GM18951 (cell line): ENCODE results near the gene GPR15LG.

Source experiments
- POLR2A ChIP-seq: IDR thresholded peaks from 4 replicates; pipeline ENCODE4 v1.6.1; 2011; ENCODE audit warnings: mild to moderate bottlenecking; ENCODE audit not compliant: insufficient read length, insufficient read depth; ENCODE audit errors: extremely low read depth
- in situ Hi-C: fragments of 300-500 bp; cut with MboI; formaldehyde crosslinking; loops from one replicate; pipeline ENCODE4 v1.12.0; 2022; ENCODE audit warnings: low sequenced_read_pairs, mixed read lengths, inconsistent platforms; ENCODE audit not compliant: unreplicated experiment

GPR15LG gene

DNA sequence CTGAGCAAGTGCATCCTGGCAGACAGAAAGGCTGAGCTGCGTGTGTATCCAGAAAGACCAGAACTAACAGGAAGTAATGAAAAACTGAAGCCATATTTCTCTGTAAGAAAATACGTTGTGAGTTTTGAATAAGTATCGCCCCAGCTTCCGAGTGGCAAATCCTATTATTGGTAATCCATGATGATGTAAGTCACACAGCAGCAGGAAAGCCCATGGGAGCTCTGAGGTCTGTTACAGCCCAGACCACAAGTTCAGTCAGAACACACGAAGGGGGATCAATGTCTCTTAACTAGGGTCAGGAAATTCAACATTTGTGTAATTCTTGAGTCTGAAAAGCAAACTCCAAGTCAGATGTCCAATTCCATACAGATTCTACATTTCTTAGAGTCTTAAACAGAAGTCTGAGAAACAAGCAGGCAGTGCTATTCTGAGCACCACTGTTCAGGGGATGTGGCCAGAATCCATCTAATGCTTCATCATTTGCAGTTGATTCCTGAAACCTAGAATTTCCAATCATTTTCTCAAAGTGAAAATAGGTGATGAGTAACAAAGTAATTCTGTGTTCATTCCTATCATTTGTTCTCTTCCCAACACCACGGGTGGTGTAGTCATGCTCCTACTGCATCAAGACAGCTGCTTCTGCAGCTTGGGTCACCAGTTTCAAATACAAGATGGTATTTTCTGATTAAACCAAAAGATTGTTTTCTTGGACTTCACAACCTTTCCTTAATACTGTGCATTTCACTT, 52.0 kb downstream of the GPR15LG start, which contains the start of gene LRIT2:
Gene LRIT2, minus strand, starts transcription at position 118 of the 747 bp plus-strand sequence. Its CDS starts 24 bp downstream, at position 94.
- no peak for TF ChIP-seq POLR2A
- in situ Hi-C loops, result no loop called here

DNA sequence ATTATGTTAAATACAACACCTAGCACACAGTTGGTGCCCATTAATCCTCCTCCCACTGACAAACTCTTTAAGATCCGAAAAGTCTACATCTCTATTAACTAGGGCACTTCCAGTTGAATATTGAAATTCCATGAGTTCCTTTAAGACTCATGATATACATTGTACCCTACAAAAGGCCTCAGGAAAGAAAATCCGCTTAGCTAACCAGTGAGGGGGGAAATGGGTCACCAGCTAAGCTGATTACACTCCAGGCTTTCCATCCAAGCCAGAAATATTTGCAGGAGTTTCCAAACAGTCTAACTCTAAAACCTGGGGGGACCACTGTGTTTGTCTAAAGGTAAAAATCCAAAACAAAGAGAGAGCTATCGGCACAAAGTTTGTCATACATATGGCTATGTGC, 53.0 kb downstream of the GPR15LG start:
- no peak for TF ChIP-seq POLR2A
- in situ Hi-C loops, result no loop called here

DNA sequence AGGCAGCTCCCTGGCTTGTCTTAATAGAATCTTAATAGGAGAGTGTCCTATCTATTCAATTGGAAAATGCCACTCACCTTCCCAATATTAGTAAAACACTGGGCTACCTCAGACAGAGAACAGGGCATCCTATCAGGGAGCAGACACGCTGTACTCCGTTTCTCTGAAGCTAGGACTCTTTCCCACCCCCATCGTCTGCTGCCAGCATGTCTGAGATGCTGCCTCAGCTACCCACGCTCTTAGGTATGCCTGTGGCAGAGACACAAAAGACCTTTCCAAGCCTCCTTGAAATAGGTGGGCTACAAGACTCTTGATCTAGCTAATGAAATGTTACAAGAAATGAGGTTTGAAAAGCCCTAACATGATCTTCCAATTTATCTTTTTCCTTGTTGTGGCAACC, 54.2 kb downstream of the GPR15LG start:
- no peak for TF ChIP-seq POLR2A

DNA sequence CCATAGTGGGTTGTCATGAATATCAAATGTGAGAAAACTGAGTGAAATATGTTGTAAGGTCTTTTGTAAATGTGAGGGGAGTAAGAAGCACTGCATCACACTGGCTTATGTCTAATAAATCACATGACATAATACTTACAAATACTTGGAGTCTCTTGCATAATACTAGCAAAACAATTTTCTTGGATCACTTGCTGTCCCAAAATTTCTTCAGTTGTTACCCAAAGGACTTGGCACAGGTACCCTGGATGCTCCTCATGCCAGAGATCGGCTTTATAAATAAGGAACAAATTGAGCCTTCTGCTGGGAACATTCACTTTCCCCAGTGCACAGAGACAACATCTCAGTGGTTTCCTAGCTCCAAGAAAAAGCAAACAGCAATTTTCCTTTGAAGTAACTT, 56.8 kb downstream of the GPR15LG start:
- in situ Hi-C loops, result no loop called here
- TF ChIP-seq POLR2A, result no peak

More for the DNA sequence above, 54.2 kb downstream of the GPR15LG start:
- in situ Hi-C loops, result no loop called here

DNA sequence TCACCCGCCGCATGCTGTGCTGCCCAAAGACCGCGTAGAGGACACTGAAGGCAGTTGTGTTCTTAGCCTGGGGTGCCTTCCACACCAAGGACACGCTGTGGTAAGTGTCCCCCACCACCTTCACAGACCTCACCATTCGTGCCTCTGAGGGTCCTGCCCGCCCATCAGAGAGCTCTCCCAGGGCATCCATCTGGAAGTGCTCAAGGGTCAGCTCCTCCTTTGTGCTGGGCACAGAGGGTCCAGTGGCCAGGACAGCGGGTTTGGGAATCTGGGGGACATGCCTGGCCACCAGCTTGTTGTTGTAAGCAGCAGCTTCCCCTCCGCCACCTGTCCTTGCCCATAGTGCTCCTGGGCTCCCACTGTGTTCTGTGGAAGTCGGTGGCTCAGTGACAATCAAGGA, 58.8 kb downstream of the GPR15LG start:
- no peak for TF ChIP-seq POLR2A
- in situ Hi-C loops, result no loop called here

DNA sequence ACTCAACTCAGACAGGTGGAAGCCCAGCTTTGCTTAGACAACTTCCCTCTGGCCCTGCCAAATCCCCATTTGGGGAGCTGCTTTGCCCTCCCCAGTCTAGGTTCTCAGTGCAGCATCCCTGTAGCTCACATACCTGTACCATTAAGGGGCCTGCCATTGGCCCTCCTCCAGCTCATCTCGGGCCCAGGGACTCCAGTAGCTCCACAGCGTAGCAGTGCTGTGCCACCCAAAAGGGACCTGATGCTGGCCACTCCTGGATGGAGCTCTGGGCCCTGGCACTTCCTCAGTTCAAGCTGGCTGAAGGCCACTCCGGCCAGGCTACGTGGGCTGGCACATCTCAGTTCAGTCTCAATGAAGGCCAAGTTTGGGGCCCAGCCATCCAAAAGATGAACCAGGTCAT, 60.3 kb downstream of the GPR15LG start:
- TF ChIP-seq POLR2A, result no peak
- in situ Hi-C loops, result no loop called here

DNA sequence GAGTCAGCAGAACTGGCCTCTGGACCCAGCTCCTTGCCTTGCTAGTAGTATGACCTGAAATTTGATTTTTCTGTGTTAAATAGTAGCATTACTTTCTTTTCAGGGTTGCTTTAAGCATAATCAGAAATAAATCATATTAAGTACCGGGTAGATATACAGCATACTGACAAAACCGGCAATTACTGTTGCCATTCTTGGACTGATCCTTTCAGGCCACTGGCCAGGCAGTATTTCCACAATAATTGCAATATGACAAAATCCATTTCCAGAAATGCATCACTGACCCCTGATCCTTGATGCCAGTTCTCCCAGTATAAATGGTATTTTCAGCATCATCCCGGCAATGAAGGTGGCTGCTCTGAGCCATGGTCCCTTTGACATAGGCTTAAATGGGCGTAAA, 60.9 kb downstream of the GPR15LG start:
- in situ Hi-C loops, result no loop called here
- no peak for TF ChIP-seq POLR2A
